HL-60/S4 (cell line): ENCODE measurements around the gene RETREG1.
"Not testable (repeated sequence)": the region's sequence is repeated elsewhere in the genome, so short reads cannot be mapped to it uniquely, and the experiment has no call there.

Experiments used
- in situ Hi-C: fragments of 300-500 bp; cut with MboI; formaldehyde crosslinking; loops from 2 replicates; pipeline ENCODE4 v1.14.3; 2022; ENCODE audit warnings: low sequenced_read_pairs

RETREG1 gene

DNA sequence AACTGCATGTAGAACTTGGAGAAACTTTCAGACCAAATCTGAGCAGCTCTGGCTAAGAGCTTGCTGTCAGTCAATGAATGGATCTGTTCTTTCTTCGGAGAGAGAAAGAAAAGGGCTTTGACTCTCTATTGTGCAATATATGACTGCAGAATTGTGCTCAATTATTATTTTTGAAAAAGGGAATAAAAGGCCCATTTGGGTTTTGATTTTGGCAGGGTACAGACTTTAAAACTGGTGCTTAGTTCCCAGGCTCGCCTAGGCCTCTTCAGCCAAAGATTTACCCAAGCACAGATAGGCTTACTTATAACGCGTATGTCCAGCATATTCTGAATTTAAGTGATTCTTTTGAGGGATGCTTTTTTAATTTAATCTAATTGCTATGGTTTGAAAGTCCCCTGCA is 59.3 kb downstream of the RETREG1 start:
- in situ Hi-C loops: no loop called here

DNA sequence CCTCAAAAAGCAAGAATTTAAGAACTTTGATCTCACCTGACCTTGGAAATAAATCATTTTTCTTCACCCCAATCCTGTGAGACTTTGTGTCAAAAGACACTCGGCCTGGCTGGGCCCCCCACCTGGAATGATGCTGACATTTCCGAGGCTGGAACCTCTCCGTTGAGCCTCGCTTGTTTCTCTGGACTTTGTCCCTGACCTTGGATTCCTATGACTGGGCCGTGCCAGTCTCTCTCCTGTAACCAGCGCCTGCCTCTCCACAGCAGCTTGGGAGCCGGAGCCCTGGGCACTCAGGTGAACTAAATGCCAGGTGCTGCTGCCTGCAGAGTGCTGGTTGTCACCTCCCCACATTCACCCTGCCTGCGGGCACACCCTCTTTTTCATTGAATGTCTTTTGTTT is 62.7 kb downstream of the RETREG1 start:
- in situ Hi-C loops: no loop called here

DNA sequence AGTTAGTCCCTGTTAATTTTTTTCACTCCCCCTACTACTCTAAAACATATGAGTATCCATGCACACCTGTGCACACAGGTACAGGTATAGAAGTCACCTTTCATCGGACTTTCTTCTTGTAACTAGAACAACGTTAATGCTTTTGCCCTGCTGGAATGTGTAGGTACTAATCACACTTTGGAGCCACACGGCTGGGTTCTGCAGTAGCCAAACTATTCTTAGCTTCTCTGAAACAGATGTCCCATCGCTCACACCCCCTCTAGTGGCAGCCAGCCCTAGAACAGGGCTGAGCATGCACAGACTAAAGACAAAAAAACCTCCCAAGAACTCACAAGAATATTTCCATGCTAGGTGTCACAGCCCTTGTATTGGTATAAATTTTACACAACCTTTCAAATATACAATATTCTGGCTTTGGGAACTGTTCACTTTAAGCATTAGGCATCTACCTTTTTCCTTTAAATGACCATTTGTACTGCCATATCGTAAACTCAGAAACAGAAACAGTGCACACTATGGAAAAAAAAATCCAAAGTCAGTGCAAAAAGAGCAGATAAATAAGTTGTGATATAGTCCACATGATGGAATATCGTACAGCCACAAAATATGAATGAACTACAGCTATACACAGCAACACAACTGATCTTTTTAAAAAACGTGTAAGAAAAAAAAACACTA is 64.0 kb downstream of the RETREG1 start:
- in situ Hi-C loops: no loop called here

DNA sequence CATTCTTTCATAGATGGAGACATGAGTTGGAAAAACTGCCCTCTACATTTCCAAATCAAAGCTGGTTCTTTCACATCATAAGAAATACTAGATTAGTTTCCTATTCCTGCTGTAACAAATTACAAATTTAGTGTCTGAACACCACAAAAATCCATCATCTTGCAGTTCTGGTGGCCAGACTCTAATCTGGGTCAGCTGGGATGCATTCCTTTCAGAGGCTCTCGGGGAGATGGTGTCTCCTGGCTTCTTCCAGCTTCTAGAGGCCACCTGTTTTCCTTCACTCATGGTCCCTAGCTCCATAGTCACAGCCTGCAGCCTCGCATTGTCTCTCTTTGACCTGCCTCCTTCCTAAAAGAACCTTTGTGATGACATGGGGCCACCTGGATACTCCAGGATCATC is 65.2 kb downstream of the RETREG1 start:
- in situ Hi-C loops: no loop called here

DNA sequence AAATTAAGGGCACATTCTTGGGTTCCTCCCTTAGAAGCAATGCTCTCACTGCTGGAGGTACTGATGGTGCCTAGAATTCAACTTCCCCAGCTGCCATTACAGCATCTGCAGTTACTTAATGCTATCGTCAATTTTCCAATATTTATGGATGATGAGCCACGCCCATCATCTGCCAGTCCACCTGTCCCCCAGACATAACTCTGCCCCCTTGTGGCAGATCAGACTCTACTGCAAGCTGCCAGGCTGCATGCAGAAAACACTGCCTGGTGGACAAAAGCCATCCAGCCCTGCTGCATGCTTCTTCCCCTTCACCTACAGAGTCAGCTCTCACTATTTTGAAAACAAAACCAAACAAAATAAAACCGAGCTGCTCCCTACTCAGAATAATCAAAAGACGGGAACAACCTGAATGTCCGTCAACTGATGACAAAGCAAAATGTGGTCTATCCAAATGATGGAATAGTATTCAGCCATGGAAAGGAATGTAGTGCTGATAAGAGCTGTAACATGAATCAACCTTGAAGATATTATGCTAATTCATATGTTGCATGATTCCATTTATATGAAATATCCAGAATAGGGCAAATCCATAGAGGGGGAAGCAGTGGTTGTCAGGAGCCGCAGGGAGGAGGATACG is 66.4 kb downstream of the RETREG1 start:
- in situ Hi-C loops: no loop called here

DNA sequence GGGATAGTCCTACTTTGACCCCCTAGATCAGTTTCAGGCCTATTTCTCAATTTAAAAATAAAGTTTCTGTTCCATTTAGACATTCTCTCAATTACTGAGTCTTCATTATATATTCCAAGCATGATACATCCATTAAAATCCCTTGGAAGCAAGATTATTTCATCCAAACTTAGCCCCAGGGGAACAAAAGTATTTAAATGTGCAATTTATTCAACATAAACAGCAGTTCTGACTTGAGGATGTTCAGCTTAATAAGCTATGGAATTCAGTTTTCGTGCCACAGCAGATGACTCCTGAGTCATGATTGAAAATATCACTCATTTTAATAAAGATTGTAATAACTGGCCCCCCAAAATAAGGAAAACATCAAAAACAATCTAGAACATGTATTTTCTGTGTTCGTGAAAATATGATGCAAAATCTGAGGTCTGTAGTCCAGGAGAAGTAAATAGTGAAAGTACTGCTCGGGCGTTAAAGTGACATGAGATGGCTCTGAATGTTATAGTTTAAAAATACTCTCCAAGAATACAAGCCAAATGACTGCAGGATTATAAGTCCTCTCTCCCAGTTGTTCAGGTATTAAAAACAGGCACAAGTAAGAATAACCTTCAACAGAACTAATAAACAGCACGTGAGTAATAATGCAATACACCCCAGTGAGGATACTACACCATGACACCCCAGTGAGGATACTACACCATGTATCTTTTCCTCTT is 67.1 kb downstream of the RETREG1 start:
- in situ Hi-C loops: no loop called here

DNA sequence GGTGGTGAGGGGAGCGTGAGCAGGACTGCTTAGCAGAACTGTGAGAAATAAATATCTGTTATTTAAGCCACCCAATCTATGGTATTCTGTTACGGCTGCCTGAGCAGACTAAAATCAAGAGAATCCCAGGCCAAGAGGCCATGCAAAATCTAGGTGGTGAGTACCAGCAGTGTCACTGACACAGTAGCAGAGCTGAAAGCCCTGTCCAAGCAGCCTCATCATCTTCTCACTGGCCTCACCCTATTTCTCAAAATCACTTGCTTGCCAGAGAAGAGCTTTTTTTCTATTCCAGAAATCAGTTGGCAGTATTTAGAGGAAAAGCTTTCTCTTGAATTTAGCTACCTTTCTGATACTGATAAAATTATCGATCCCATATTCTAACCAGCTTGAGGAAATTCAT is 68.0 kb downstream of the RETREG1 start:
- in situ Hi-C loops: no loop called here

DNA sequence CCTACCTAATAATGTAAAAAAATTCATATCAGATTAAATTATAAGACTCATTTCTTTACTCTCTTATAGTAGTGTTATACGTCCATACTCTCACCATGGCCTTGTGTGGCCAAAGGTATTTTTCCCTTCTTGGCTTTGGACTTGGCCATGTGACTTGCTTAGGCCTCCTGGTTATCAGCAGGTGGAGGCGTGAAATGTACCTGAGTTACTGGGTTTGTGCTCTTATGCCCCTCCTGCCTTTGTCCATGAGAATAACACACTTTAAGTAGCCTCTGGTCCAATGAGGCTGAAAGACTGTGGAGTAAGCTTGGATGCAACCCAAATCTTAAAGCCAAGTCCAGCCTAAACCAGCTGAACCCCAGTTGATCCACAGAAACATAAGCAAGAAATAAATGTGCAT is 68.7 kb downstream of the RETREG1 start:
- in situ Hi-C loops: no loop called here

DNA sequence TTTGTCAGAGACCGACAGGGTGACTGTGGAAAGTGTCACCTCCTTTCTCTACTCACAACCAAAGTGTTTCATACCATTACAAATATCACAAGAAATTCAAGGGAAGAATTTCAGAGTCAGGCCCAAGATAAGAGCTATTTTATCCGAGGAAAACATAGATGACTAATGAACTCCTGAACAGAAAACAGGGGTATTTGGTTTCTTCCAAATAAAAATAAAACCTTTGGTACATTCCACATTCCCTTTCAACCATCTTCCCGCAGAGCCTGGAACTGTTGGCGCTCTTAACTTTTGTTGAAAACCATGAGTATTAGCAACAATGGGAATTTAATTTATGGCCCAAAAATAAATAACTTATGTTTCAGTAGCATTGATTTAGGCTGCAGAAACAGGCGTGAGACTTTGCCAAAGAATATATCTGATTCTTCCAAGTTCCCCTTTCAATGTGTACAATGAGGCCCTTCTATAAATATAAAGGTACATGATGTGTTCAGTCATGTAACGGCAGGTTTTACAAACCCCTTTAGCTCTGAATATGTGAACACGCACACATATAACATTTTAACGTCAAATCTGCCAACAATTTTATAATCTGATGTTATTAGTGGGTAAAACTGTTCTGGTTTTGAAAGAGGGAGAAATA is 69.5 kb downstream of the RETREG1 start:
- in situ Hi-C loops: no loop called here

DNA sequence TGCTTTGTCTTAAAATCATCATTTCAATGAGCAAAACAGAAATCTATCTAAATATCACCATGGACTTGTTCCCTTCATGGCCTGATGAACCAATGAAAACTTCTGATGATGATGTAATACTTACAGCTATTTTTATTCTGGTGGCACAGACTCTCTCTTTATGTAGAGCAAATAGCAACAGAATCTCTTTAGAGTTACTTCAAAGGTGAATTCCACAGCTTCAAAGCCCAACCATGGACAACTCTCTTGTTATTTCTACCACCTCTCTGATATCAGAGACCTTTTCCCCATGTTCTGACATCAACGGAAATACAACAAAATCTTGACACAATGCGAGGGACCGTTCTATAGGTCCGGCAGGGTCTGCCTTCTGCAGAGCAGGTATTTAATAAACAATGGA is 70.1 kb downstream of the RETREG1 start:
- in situ Hi-C loops: no loop called here

DNA sequence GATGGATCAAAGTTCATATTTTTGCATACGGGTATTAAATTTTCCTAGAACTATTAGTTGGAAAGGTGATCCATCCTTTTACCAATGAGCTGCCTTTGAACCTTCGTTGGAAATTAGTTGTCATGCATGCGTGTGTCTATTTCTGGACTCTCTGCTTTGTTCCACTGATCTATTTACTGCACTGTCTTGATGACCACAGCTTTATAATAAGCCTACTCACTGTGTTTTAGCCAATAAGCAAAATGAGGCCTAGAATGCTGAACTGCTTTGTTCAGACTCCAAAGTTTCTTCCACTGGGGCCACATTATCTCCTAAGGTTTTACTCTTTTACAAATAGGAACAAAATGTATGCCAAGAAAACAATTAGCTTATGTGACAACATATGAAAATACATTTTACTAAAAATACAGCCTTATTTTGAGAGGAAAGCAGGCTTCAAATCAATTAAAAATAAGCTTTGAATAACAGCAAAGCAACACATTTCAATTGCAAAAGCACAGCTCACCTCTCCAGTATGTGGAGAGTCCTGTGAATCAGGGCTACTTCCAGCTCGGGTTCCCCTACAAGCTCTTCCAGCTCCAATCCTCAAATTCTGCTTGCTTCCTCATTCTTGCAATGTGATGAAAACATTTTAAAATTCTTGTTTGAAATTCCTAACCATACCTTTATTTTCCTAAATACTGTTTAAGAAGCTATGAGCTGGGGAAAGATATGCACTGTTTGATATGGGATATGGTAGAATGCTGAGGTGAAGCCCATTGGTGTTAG is 72.0 kb downstream of the RETREG1 start:
- in situ Hi-C loops: no loop called here

DNA sequence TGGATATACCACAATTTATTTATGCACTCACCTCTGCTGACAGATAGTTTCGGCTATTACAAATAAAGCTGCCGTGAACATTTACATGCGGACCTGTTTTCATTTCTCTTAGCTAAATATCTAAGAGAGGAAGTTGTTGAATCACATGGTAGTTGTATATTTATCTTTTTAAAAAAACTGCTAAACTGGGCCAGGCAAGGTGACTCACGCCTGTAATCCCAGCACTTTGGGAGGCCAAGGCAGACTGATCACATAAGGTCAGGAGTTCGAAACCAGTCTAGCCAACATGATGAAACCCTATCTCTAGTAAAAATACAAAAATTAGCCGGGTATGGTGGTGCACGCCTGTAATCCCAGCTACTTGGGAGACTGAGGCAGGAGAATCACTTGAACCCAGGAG is 73.6 kb downstream of the RETREG1 start:
- in situ Hi-C loops: not testable (repeated sequence)

DNA sequence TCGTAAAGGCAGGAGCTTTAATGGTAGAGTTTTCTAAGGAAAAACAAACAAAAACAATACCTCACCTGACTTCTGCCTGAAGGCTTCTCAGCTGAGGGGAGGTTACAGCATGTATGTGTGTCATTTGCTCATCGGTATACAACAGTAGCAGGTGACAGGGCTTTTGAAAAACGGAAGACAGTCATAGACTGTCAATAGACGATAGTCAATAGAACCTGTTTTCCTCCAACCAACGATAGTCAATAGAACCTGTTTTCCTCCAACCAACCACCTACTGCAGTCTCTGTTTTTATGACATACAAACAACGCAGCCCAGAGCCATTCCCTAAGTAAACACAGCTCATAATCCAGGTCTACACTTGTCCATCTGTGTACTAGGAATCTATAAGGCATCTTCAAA is 74.6 kb downstream of the RETREG1 start:
- in situ Hi-C loops: no loop called here

DNA sequence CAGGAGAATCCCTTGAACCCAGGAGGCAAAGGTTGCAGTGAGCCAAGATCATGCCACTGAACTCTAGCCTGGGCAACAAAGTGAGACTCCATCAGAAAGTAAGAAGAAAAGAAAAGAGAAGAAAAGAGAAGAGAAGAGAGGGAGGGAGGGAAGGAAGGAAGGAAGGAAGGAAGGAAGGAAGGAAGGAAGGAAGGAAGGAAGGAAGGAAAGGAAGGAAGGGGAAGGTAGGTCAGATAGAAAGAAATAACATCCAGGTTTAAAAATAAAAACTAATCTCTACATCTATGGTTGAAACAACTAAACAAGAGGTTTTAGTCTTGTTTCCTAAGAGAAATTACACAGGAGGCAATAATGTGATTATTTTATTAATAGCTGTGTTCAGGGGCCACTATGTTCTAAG is 75.2 kb downstream of the RETREG1 start:
- in situ Hi-C loops: not testable (repeated sequence)

DNA sequence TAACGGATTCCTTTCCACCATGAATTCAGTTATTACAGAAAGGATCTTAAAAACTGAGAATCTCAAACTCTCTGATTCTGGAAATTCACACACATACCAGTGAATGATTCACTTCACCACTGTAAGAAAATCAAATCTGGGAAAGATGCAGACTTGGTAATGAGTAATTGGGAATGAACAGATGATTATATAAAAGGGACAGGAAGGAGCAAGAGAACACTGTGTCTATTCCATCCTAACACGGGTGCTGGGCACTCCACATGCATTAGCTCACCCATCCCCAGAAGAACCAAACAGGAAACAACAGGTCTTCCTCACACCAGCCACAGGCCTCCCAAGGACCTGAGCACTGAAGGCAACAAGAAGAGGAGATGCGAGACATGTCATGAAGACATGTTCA is 76.4 kb downstream of the RETREG1 start:
- in situ Hi-C loops: no loop called here

DNA sequence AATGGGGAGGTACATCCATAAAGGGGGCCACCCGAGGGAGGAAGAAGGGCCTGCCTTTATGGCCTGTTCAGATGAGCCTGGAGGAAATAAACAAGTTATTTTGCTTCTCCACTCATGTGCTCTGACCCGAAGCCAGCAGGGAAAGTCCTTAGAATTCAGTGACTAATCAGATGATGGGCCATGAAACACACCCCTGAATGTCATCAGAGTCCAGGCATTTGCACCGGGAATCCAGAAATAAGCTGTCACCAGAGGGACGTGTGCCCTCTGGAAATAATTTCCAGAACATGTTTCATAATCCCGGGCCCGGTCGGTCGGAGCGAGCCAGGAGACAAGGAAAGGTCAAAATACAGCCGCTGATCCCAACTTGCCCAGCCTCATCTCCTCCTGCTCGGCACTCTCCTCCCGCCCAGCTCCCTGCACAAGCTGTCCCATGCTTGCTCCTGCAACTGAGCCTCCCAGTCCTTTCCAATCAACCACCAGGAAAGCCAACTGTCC is 77.6 kb downstream of the RETREG1 start:
- in situ Hi-C loops: no loop called here

DNA sequence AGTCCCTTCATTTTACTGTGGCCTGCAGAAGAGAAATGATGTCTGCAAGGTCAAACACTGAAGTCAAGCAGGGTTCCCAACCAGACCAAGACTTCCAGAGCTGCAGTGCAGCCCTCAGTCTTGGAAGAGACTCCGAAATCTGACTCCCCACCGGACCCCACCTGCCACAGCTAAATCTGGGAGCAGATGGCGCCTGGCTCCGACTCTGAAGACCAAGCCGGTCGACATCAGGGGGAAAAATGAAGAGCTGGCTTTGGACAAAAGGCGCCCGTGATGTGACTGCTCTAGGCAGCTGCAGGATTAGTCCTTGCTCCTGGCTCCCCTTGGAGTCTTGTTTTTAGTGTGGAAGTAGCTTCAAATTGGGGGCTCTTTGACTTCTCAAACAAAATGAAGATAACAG is 78.8 kb downstream of the RETREG1 start:
- in situ Hi-C loops: no loop called here

DNA sequence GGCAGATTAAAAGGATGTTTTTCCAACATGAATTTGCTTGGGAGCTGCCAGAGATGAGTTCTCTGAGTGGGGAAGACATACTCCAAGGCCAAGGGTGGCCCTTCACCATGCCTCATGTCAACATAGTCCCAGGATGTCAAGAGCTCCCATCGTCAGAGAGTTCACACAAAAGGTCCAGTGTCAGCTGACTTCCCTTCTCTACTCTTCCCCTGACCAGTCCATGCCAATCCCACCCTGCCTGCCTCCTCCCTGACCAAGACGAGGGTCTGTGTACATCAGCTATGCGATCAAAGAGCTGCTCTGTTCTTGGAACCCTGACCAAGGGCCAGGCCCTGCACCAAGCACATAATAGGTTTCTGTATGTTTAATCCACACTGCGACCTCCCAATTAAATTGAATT is 80.0 kb downstream of the RETREG1 start:
- in situ Hi-C loops: no loop called here

DNA sequence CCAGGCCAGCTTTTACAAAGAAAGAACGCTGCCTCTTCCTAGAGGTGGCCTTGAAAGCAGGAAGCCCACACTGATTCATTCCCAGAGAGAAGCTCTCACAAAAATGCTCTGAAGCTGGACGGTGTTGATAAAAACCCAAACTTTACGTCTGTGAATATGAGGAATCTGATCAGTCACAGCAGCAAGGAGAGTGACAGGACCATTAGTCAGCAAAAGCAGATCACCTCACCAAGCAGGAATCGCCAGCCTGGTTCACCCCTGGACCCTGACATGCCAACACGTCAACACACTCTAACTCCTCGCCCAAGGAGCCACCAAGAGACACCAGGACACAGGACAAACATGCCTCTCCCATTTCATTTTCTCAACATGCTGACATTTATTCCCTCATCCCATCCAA is 80.6 kb downstream of the RETREG1 start:
- in situ Hi-C loops: no loop called here

DNA sequence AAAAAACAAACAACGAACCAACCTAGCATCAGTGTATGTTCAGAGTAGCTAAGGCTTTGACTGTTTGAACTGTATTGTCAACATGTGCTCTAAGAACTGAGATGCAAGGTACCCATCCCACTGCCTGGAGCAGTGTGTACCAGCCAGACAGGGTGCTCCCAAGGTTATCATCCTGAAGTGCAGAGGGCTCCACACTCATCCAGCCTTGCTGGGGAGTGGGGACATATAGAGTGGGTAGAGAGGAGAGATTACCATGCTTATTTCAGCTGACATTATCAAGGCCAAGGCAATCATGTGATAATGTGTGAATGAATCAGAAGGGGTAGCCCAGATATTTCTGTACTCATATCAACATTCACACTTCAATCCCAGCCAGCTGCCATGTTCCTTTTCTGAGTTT is 82.5 kb downstream of the RETREG1 start:
- in situ Hi-C loops: no loop called here

DNA sequence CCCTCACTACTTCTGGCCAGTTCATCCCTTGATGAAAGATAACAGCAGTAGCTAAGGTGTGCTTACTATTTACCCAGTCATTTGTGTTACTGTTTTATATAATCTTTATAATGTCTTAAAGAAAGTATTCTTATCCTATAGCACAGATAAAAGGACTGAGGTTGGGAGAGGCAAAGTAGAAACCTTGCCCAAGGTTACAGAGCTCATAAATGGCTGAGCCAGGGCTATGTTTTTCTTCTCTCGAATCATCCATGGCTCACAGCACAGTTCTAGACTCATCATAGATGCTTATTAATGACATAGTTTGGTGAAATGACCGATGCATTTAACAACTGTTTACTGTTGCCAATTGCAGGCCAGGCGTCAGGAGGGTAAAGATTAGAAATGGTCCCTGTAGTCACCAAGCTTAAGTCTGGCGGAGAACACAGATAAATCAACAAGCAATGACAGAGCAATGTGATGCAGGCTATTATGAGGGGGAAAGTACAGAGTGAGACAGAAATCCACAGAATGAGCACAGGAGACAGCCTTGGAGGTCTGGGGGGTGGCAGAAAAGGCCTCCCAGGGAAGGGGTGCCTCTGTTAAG is 85.6 kb downstream of the RETREG1 start:
- in situ Hi-C loops: no loop called here
